SIG-M5 treated with dmso at 0.1 percent for 504 hours (cell line): ENCODE data around the gene METTL24.

Source experiments
- DNase-seq: peaks from one replicate; lab custom pipeline; 2025; ENCODE audit not compliant: unreplicated experiment; lab: John Stamatoyannopoulos, UW

Gene METTL24, protein sequence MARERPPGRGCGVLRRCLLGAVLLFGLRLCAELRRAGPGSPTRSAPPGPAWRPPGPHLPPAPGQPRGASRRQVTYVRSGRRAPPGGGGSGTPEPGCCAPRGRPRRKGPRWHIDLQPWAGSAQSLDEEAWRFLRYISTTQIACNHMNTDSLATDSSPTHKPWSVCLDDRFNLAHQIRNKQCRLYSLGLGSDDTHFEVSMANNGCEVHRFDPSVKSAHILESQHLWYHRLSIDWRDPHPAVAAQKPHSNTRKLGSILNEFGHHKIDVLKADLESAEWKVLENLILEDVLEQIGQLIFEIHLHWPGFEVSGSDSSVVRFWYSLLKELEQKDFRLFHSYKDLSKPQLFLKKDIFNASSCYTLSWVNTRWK

DNA sequence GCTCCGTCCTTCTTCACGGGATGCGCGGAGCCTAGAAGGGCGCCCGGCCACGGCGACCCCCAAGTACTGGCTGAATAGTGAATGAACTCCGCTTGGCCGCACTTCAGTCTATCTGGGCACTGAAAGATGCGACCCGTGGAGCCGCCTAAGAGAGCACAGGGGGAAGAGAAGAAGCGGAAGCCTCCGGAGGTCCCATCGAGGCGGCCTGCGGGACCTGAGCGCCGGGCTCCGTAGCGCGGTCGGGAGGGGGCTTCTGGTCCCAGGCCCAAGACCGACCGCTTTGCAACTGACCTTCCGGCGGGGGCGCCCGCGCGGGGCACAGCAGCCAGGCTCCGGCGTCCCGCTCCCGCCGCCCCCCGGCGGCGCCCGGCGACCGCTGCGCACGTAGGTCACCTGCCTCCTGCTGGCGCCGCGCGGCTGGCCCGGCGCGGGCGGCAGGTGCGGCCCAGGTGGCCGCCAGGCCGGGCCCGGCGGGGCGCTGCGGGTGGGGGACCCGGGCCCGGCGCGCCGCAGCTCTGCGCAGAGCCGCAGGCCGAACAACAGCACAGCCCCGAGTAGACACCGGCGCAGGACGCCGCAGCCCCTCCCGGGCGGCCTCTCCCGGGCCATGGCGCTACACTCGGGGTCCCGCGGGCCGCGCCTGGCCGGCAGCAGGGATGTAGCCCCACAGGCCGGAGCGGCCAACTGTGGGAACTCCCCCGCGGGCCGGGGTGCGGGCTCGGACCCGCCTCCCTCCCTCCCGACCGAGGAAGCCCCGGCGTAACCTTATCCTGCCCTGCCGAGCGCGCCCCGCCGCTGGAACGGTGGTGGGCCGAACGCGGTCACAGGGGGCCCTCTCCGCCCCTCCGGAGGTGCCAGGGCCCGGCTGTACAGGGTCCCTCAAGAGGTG lies at the start of gene METTL24:
Gene METTL24 (minus strand): TSS at position 686 of the 889 bp plus-strand sequence. CDS start 77 bp downstream, at position 609.
- DNase-seq: no peak

DNA sequence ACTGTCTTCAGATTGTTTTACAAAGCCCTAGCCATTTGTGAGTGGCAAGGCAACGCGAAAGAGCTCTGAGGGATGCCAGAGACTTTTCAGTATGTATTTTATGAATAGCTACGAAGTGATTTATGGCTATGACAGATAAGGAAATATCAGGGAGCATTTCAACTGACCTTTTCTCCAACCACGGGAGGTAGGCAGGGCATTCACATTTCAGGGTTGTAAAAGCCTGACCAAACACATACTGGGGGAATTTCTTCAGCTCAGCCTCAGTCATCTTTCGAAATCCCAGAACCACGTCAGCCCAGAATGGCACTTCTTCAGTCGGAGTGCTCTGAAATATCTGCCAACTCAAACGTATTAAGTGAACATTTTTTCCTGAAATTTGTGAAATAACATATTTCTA lies 46.5 kb upstream of the METTL24 start:
- DNase-seq: no peak

DNA sequence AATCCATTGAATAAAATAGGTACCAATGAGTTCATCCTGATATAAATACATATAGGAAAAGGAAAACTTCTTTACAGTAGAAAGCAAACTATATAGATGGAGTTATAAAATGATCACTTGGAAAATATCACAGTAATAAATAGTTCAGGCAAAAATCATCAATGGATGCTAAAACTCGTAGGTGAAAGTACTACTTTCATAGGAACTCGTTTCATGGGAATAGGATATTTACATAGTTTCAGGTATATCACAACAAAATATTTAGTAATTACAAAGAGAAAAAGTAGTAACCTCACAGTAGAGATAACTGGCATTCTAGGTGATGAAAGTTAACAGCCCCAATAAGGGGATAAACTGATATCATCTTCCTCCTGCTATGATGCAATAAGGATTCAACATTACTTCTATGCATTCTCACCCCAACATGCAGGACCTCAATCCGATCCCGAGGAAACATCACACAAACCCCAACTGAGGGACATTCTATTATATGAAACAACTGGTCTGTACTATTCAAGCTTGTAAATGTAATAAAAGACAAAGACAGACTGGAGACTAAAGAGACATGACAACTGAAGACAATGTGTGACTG lies 43.5 kb upstream of the METTL24 start:
- DNase-seq: no peak

DNA sequence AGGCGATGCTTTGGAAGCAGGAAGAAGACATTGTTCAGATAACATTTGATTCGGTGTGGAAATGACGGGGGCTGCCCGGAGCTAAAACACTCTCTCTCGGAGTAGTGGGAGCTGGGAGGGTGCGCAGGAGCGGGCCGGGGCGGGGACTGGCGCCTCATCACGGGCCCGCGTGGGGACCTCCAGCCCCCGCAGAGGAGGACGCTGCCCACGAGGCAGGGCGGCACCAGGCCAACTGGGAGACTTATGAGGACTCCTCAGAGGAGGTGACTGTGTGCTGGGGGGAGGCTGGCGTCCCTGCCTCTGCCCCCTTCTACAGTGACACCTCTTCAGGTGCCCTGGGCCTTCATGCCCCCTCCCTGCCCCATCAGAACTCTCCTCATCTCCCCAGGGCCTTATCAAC lies 42.1 kb upstream of the METTL24 start:
- no peak for DNase-seq

DNA sequence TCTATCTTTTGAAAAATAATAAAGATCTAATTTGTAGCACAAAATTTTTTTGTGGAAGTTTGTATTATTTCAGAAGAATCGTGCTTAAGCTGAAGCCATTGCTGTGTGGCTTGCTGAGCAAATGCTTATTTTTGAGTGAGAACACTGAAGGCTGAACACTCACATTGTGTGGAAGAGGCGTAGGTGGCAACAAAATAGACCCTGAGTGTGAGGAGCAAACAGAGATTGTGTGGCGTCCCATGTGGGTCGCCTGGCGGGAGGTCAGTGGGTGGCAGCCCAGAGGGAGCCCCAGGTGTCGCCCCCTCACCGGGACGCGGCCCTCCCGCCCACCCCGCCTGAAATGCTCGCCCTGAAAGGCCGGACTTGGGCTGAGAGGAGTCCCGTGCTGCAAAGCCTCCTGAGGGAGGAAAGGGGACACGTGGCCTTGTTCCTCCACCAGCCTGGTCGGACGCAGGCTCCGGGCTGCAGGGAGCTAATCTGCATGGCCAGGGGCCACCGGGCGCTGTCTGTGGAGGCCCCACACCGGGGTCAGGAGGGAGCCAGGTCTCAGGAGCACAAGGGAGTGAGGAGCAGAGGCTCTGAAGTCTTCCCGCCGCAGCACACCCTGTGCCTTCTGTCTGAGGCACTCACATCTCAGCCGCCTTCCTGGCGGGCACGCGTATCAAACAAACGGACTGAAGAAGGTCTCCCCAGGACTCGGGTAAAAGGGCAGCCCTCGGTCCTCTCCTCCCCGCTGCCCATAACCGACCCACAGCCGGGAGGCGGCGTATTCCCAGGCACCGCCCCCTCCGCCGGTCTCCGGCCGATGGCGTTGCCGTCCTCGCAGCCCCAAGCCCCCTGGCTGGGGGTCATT lies 41.3 kb upstream of the METTL24 start:
- DNase-seq: no peak

DNA sequence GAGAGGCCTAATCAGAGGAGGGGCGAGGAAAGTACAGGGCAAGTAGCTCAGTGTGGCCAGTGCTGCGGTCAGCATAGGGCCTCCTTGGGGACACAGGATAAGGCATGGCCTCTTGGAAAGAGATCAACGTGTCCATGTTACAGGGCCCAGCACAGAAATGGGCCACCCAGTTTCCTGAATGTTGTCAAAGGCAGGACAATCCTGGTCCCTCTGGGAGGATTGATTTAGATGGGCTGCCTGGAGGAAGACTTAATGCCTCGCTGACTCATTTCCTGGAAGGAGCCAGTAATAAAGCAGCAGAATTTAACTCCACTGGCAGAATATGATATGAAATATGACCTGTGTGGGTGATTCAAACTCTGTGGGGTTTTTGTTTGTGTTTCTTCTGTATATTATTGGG lies 40.6 kb upstream of the METTL24 start:
- DNase-seq: no peak

DNA sequence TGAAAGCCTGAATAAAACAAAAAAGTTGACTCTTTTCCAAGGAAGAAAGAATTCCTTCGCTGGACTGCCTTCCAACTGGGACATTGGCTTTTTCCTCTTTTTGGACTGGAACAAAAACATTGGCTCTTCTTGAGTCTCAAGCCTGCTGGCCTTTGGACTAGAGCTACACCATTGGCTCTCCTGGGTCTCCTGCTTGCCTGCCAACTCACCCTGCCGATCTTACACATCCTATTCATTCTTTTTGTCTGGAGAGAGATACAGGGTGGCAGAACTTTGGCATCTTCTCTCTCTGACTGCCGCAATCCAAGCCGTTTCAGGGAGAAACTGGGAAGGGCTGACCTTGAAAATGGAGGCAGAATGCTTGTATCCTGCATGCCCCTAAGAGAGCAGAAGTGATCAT lies 37.1 kb upstream of the METTL24 start:
- no peak for DNase-seq

DNA sequence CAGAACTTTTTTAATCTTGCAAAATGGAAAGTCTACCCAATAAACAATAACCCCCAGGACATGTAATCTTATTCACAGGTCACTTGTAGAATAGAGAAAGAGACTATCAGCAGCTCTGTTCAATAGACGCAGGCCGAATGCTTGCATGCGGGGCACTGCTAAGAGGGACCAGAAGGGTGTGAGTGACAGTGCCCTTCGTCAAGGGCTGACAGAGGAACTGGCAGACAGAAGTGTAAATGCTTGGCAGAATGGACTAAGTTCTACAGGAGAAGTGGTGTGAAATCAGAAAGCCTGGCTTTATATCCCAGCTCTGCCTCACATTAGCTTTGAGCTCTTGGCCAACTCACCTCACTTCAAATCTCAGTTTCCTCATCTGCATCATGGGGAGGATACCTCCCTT lies 36.3 kb upstream of the METTL24 start:
- no peak for DNase-seq

DNA sequence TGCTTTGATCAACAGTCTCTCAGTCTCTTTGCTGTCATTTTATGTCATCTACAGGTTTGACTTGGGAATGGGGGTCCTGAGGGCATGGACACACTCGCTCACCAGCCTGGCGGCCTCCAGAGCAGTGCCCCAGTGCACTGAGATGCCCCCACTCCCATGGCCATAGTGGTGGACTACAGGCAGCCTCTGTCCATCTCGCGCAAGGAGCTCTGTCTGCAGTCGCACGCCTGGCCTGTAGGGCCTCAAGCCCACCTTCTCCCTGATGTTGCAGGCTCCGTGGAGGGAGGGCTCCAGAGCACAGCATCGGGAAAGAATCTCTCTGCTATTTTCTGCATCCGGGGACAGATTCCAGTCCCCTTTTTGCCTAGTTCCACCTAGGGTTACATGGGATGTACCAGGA lies 34.6 kb upstream of the METTL24 start:
- no peak for DNase-seq

DNA sequence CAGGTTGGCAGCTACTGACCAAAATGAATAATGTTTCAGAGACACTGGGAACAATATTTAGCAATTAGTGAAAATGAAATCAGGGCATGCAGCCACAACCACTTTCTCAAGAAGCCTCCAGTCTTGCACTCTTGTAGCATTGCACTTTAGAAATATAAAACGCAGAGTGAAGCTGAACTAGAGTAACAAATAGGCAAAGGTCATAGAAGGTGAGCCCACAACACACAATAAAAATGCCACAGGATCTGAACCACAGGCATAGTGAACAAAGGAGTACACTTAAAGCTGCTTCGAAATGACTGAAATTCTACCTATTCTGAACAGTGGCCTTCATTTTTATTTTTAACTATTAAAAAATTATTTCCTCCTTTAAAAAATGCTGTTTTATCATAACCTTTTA lies 32.3 kb upstream of the METTL24 start:
- DNase-seq: no peak

DNA sequence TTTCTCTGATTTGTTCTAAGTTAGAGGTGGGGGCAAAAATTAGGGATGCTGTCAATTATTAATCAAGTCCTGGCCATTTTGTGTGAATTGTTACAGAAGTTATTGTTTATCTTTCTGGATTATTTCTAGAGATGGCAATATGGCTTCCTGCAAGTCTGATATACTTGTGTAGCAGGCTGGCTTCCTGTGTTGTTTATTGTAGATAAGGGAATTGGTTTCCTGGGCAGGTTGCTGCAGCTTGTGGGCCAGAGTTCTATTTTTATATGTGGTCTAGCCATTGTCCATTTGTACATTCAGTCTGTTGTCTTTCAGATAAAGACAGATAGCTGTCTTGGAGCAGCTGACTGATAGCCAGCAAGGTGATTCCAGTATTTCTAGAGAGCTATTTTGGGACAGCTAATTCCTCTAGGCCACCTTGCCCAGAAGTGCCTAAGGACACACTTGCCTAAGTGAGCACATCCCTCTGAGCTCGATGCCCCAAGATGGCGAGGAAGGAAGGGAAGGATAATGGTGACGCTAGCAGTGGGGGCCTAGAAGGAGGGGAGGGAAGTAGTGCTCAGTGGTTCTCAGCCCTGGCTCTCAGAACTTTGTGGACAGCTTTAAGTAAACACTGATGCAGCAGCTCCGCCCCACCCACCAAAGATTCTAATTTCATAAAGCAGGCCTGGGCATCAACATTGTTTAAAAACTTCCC lies 31.7 kb upstream of the METTL24 start:
- no peak for DNase-seq

DNA sequence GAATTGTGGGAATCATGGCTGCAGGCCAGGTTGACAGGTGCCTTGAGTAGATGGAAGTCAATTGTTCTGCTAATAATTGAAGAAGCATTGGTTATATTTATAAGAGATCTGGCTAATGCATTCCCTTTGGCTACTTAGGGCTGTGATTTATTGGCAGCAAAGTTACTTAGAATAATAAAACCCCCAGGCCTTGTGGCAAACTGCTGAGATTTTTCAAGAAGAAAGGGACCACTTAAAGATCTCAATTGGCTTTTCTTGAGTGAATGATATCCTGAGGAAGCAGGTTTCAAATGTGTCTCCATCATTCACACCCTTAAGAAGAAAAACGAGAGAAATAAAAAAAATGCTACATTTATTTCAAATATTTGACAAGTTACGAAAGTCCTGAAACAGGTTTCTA lies 29.8 kb upstream of the METTL24 start:
- DNase-seq: no peak

DNA sequence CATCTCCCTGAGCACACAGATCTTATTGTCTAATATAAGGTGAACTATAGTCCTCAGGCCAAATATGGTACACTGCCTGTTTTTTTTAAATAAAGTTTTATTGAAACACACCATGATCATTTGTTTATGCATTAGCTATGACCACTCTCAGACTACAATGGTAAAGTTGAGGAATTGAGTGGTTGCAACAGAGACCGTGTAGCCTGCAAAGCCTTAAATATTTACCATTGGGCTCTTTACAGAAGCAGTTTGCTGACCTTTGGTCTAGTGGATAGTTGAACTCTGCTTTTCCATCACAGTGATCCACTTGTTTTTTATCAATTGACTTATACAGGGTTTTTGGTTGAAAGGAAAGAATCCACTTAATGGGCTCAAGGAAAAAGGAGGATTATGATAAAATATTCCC lies 27.3 kb upstream of the METTL24 start:
- no peak for DNase-seq

DNA sequence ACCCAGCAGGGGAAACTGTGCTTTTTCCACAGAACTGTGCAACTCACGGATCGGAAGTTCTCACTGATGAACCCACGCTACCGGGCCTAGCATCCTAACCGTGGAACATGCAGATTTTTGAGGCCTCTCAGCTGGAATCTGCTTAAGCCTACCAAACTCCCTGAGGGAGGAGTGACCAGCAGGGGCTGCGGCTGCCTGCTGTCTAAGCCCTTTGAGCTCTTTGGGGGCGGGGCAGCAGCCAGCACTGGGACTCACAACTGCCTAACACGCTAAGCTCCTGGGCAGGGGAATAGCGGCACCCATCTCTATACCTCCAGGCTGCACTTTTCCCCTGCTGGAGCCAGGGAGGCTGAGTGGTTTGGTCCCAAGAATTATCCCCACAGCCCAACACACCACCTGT lies 20.4 kb upstream of the METTL24 start:
- DNase-seq: no peak

DNA sequence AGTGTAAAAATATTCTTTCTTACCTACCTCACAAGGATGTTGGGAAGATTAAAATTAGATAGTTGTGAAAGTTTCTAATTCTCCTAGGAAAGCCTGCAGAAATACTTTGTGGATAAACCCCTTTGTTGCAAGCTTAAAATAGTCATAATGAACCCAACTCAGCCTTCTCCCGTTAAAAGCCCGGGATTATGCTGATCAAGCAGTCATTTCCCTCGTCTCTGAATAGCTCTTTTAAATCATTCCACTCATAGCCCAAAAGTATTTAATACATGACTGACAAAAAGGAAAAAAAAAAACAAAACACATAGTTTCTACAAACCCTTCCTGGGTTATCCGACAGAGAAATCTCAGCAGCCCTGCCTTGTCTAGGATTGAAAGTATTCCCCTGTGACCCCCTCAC lies 10.9 kb upstream of the METTL24 start:
- DNase-seq: no peak

DNA sequence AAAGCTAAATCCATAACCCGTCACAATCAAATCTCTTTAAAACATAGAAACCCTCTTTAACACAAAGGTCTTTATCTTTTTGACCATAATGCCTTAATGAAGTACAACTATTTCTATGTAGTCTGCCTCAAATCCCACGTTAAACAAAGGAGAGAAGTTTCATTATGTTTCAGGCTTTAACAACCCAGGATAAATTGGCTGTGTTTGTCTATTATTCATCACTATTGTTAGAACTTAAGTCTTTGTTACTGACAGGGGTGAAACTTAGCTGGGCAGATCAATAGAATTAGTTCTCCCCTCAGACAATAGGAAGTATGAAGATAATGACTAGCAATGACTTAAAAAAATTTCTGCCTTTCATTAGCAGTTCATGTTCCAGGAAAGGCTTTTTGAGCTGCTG lies 10.1 kb upstream of the METTL24 start:
- no peak for DNase-seq

DNA sequence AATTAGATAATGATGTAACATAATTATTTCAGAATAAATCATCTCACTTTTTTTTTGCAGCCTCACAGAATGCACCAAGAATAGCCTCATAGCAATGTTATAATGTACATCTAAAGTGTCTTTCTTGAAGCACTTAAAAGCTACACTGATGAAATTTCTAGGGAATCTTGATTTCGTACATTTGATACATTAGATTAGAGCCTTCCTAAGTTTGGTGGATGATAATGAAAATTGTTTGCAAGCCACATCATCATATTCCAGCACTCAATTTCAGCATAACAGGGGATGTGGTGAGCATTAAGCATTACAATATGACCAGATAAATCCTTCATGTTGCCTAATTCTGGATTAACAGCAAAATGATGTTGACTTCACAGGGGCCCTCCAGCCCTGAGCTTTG lies 9.7 kb upstream of the METTL24 start:
- DNase-seq: no peak

DNA sequence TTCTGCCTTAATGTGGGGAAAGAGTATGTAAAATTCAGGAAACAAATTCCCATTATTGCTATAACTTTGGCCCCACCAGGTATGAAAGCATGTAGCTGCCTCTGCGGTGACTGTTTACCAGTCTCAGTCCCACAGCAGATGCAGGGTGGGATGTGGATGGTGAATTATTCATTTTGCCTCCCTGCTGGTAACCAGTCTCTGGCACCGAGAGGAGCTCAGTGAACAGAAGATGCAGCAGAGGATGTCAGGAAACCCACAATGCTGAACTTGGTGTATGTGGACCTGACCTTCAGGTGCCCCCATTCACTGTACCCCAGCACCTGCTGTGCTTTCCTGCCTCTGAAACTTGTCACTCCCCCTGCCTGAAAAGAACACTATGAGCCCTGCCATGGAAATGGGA lies 8.8 kb upstream of the METTL24 start:
- DNase-seq: no peak

DNA sequence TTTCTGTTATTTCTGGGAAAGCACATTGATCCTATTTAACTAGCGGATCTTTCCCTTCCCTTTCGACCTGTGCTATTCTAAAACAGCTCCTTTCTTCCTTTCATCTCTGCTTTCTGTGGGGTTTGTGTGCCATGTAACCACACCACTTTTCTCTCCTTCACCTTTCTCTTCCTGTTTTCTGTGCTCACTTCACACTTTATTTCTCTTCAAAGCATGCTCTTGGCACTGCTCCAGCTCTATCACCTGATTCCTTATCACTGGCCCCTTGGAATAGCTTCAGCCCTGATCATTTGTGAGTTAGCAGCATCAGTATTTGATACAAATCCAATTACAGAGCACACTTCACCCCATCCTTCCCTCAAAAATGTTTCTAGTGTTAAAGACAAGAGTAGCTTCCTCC lies 8.1 kb upstream of the METTL24 start:
- no peak for DNase-seq

DNA sequence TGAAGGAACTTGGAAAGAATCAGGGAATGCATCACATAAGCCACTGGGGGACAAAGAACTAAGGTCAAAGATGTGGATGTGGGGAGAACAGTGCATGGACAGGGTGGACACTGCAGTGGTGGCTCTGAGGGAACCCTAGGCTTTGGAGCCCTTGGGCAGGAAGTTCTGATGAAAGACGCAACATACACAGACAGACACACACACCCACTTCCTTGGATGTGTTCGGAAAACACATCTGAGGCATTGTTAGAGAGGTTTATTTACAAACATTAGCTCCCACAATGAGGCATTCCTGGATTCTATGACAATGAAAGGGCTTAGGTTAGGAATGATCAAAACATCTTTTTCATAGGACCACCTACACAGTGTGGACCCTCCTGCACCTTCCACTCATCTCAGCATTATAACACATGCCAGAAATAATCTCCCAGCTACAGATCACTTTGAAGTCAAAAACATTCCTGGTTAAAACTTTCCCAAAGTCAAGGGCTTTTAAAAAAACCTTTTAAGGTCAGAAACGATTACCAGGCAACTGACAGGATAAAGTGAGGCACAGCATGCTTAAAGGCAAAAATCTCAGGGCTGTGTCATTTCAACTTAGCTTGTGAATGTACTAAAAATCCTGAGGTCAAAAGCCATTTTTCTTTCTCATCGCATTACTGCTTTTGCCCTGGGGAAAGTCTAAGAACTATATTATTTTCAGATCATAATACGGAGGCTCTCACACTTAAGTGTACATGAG lies 6.4 kb upstream of the METTL24 start:
- no peak for DNase-seq
